Caco-2 (cell line): ENCODE data around the gene ACADL. TPM values are rescaled to one million over a fixed set of nuclear protein-coding genes. Genes with fewer than 3 reads are reported as not detected.

Experiments used
- BruUV-seq: library from RNA; stranded (reverse); fragments of 400-500 nt; replicated peaks from 2 replicates; lab custom pipeline; 2021; lab: Mats Ljungman, UMichigan
- CTCF ChIA-PET: fragments of 300-600 bp; sonication (Branson Sonifier 250); formaldehyde crosslinking; loops from one replicate; lab custom pipeline; 2022; ENCODE audit warnings: antibody characterized with exemption; lab: Charles Lee
- POLR2A ChIA-PET: fragments of 300-600 bp; sonication (Branson Sonifier 250); formaldehyde crosslinking; loops from one replicate; lab custom pipeline; 2022; ENCODE audit warnings: antibody characterized with exemption; lab: Charles Lee
- DNase-seq, 2 experiments: peaks; one replicate each; pipeline versions ENCODE4 v3.0.0 to v3.0.0-alpha.2; 2020 to 2022
- H3K27me3 ChIP-seq: replicated peaks from 2 replicates; pipeline ENCODE4 v1.6.0; 2011; ENCODE audit warnings: low read length; ENCODE audit not compliant: control insufficient read depth, insufficient read depth
- H3K36me3 ChIP-seq: 2 replicates; pipeline ENCODE4 v1.5.1; 2011; ENCODE audit warnings: low read length; ENCODE audit not compliant: control insufficient read depth, insufficient read depth
- H3K4me1 ChIP-seq: fragments of 250-450 bp; sonication (Bioruptor Pico); 2 replicates; pipeline ENCODE4 v1.5.1; 2020; ENCODE audit warnings: mild to moderate bottlenecking
- H3K4me3 ChIP-seq: 2 replicates; pipeline ENCODE4 v1.5.1; 2011; ENCODE audit warnings: low read depth, mild to moderate bottlenecking, control low read depth, low read length
- H3K9me3 ChIP-seq: fragments of 250-450 bp; sonication (Bioruptor Pico); 2 replicates; pipeline ENCODE4 v1.5.1; 2020; ENCODE audit warnings: mild to moderate bottlenecking, moderate library complexity
- H3K27ac Mint-ChIP-seq: one replicate; pipeline ENCODE4 v1.8.0; 2022; ENCODE audit warnings: mixed read lengths; ENCODE audit not compliant: unreplicated experiment
- H3K27me3 Mint-ChIP-seq: one replicate; pipeline ENCODE4 v1.8.0; 2022; ENCODE audit warnings: mixed read lengths; ENCODE audit not compliant: insufficient read depth, unreplicated experiment
- H3K36me3 Mint-ChIP-seq: one replicate; pipeline ENCODE4 v1.8.0; 2022; ENCODE audit warnings: mild to moderate bottlenecking, mixed read lengths; ENCODE audit not compliant: insufficient read depth, unreplicated experiment
- H3K4me1 Mint-ChIP-seq: one replicate; pipeline ENCODE4 v1.8.0; 2022; ENCODE audit warnings: low read depth, mixed read lengths; ENCODE audit not compliant: unreplicated experiment
- H3K4me3 Mint-ChIP-seq: one replicate; pipeline ENCODE4 v1.8.0; 2022; ENCODE audit warnings: mild to moderate bottlenecking, moderate library complexity, mixed read lengths; ENCODE audit not compliant: unreplicated experiment
- H3K9me3 Mint-ChIP-seq: one replicate; pipeline ENCODE4 v1.8.0; 2022; ENCODE audit warnings: mixed read lengths; ENCODE audit not compliant: unreplicated experiment
- CTCF ChIP-seq, 2 experiments: fragments of 200-600 bp in 1 of 2; IDR thresholded peaks; 1 replicate in 1 of 2; 2 replicates in 1 of 2; pipeline versions ENCODE4 v1.5.1 to v1.8.0; 2011 to 2022; ENCODE audit warnings: antibody characterized with exemption in 1 of 2, control low read depth in 1 of 2, inconsistent platforms in 1 of 2, low read depth in 1 of 2, low read length in 1 of 2, mild to moderate bottlenecking in 1 of 2, moderate library complexity in 1 of 2; ENCODE audit not compliant: insufficient read depth in 1 of 2, severe bottlenecking in 1 of 2, unreplicated experiment in 1 of 2
- intact Hi-C: fragments of 100-400 bp; cut with micrococcal nuclease; formaldehyde crosslinking; loops from one replicate; pipeline ENCODE4 v1.10.0; 2022; ENCODE audit not compliant: unreplicated experiment
- total RNA-seq: library from RNA; stranded (reverse); gene quantifications from 2 replicates; pipeline ENCODE4 v1.2.3, GENCODE V29; 2022

Gene ACADL
- total RNA-seq, 1 experiment from 2014 or later, result not detected

- Mint-ChIP-seq H3K27ac (no peak overlapping the region), H3K9me3 (no peaks in the 10 kb centered on the region), H3K36me3 (no peaks in the 10 kb centered on the region), H3K27me3 (no peaks in the 10 kb centered on the region), H3K4me3 (no peak overlapping the region), H3K4me1 (no peaks in the 10 kb centered on the region)
- DNase-seq, result no peak
- ChIA-PET POLR2A (no interaction called here), CTCF (no interaction called here)
- BruUV-seq, result no TSS peak
- intact Hi-C loops, result no loop called here
- H3K4me3 ChIP-seq, result no peak overlapping the region
- H3K9me3 ChIP-seq, result no peaks in the 10 kb centered on the region
- no peaks in the 10 kb centered on the region for H3K4me1 ChIP-seq
- TF ChIP-seq CTCF (IDR thresholded peaks at IDR 0.05; ENCODE audit: insufficient read depth in 1 of 2, low read depth in 1 of 2, low read length in 1 of 2, severe bottlenecking in 1 of 2, unreplicated experiment in 1 of 2), result no peak
- H3K36me3 ChIP-seq, result no peaks in the 10 kb centered on the region
- no peaks in the 10 kb centered on the region for H3K27me3 ChIP-seq
Measured at GRCh38 chr2:210263841-210264240, 38.6 kb upstream of the ACADL start.

- intact Hi-C loops, result no loop called here
- Histone ChIP-seq H3K4me3 (no peak overlapping the region), H3K4me1 (no peaks in the 10 kb centered on the region), H3K9me3 (no peaks in the 10 kb centered on the region), H3K36me3 (no peaks in the 10 kb centered on the region), H3K27me3 (no peaks in the 10 kb centered on the region)
- H3K9me3 Mint-ChIP-seq, result no peaks in the 10 kb centered on the region
- H3K27ac Mint-ChIP-seq, result no peak overlapping the region
- TF ChIP-seq CTCF (IDR thresholded peaks at IDR 0.05; ENCODE audit: insufficient read depth in 1 of 2, low read depth in 1 of 2, low read length in 1 of 2, severe bottlenecking in 1 of 2, unreplicated experiment in 1 of 2), result no peak
- POLR2A ChIA-PET, result no interaction called here
- H3K27me3 Mint-ChIP-seq, result no peaks in the 10 kb centered on the region
- H3K36me3 Mint-ChIP-seq, result no peaks in the 10 kb centered on the region
- no peak overlapping the region for H3K4me3 Mint-ChIP-seq
- DNase-seq, result no peak
- CTCF ChIA-PET, result no interaction called here
- H3K4me1 Mint-ChIP-seq, result no peaks in the 10 kb centered on the region
- BruUV-seq, result no TSS peak
Measured at GRCh38 chr2:210262036-210262435, 36.8 kb upstream of the ACADL start.

GRCh38 chr2:210259687-210260086 is 34.4 kb upstream of the ACADL start:
- Mint-ChIP-seq H3K27ac (no peak overlapping the region), H3K9me3 (no peaks in the 10 kb centered on the region), H3K4me1 (no peaks in the 10 kb centered on the region), H3K36me3 (no peaks in the 10 kb centered on the region), H3K4me3 (no peak overlapping the region), H3K27me3 (no peaks in the 10 kb centered on the region)
- no TSS peak for BruUV-seq
- no peak overlapping the region for H3K4me3 ChIP-seq
- H3K36me3 ChIP-seq, result no peaks in the 10 kb centered on the region
- H3K4me1 ChIP-seq, result no peaks in the 10 kb centered on the region
- POLR2A ChIA-PET, result no interaction called here
- TF ChIP-seq CTCF (IDR thresholded peaks at IDR 0.05; ENCODE audit: insufficient read depth in 1 of 2, low read depth in 1 of 2, low read length in 1 of 2, severe bottlenecking in 1 of 2, unreplicated experiment in 1 of 2), result no peak
- H3K9me3 ChIP-seq, result no peaks in the 10 kb centered on the region
- intact Hi-C loops, result no loop called here
- DNase-seq, result no peak
- H3K27me3 ChIP-seq, result no peaks in the 10 kb centered on the region
- CTCF ChIA-PET, result no interaction called here
